Activated naive CD8-positive, alpha-beta T cell treated with anti-CD3 and anti-CD28 coated beads for 36 hours (primary cell): ENCODE data around the gene RHBDF1. TPM values are rescaled to one million over a fixed set of nuclear protein-coding genes. Genes with fewer than 3 reads are reported as not detected.

Source experiments
- DNase-seq: peaks from one replicate; pipeline ENCODE4 v3.0.0; 2021
- H3K27ac Mint-ChIP-seq: one replicate; pipeline ENCODE4 v1.8.0; 2022; ENCODE audit warnings: mild to moderate bottlenecking, moderate library complexity, mixed read lengths
- H3K27me3 Mint-ChIP-seq: one replicate; pipeline ENCODE4 v1.8.0; 2022; ENCODE audit warnings: mild to moderate bottlenecking, mixed read lengths
- H3K36me3 Mint-ChIP-seq: one replicate; pipeline ENCODE4 v1.8.0; 2021; ENCODE audit warnings: mild to moderate bottlenecking, mixed read lengths
- H3K4me1 Mint-ChIP-seq: one replicate; pipeline ENCODE4 v1.8.0; 2021; ENCODE audit warnings: mixed read lengths
- H3K4me3 Mint-ChIP-seq: one replicate; pipeline ENCODE4 v1.8.0; 2022; ENCODE audit warnings: mild to moderate bottlenecking, moderate library complexity, mixed read lengths
- H3K9me3 Mint-ChIP-seq: one replicate; pipeline ENCODE4 v1.8.0; 2022; ENCODE audit warnings: mixed read lengths
- total RNA-seq, 2 experiments: library from RNA; stranded (reverse); gene quantifications; one replicate each; pipeline ENCODE4 v1.2.3, GENCODE V29; 2021

Gene RHBDF1
- total RNA-seq, 2 experiments from 2014 or later, result 0.41 TPM; not detected in 1

DNA sequence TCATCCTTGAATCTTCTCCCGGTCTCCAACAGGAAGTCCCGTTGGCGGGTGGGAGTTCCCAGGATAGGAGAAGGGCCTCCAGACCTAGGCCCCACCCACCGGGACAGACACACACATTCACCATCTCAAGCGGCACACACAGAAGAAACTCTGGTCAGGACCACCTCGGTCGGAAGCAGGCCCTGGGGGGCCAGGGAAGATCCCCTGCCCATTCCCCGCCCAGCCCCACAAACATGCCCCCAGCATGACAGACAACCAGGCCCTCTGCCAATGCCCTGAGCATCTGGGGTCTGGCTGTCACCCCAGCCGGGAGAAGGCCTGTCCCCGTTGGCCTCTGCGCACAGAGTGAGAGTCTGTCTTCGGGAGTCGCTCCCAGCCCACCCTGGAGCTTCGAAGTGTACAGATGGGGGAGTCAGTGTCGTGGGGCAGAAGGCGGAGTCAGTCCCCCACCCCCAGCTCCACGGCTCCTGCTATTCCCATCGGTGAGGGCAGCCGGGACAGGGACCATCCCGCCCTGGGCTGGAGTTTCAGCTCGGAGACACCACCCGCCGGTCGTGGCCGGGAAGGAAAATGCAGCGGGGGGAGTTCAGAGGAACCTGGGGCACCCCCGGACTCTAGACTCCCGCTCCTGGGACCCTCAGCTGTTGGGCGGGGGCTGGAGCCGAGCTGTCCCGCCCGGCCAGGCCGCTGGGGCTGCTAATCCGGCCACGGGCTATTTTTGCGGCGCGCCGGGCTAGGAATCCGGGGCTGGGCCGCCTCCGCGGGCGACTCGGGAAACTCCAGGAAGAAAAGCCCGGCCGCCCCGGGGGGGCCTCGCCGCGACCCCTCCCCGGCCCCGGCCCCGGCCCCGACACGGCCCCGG, 660 bp downstream of the RHBDF1 start:
- no peak overlapping the region for H3K4me3 Mint-ChIP-seq
- H3K4me1 Mint-ChIP-seq, result peaks cover 11% of the 10 kb centered on the region
- no peaks in the 10 kb centered on the region for H3K36me3 Mint-ChIP-seq
- peaks cover 39% of the 10 kb centered on the region for H3K27me3 Mint-ChIP-seq
- H3K27ac Mint-ChIP-seq, result no peak overlapping the region
- no peak for DNase-seq
- H3K9me3 Mint-ChIP-seq, result no peaks in the 10 kb centered on the region

GRCh38 chr16:71210-71539, 1.3 kb downstream of the RHBDF1 start:
- no peak for DNase-seq
- Mint-ChIP-seq H3K4me3 (no peak overlapping the region), H3K36me3 (no peaks in the 10 kb centered on the region), H3K9me3 (no peaks in the 10 kb centered on the region), H3K27ac (no peak overlapping the region), H3K27me3 (peaks cover 39% of the 10 kb centered on the region), H3K4me1 (peaks cover 6% of the 10 kb centered on the region)

DNA sequence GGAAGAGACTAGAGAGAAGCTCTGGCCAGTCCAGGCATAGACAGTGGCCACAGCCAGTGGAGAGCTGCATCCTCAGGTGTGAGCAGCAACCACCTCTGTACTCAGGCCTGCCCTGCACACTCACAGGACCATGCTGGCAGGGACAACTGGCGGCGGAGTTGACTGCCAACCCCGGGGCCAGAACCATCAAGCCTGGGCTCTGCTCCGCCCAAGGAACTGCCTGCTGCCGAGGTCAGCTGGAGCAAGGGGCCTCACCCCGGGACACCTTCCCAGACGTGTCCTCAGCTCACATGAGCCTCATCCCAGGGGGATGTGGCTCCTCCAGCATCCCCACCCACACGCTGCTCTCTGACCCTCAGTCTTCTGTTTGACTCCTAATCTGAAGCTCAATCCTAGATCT, 3.2 kb downstream of the RHBDF1 start:
- Mint-ChIP-seq H3K36me3 (no peaks in the 10 kb centered on the region), H3K4me3 (no peak overlapping the region)

GRCh38 chr16:67884-68789, 4.3 kb downstream of the RHBDF1 start:
- H3K4me3 Mint-ChIP-seq, result no peak overlapping the region

More for the DNA sequence above, 3.2 kb downstream of the RHBDF1 start:
- Mint-ChIP-seq H3K9me3 (no peaks in the 10 kb centered on the region), H3K4me1 (peaks cover 4% of the 10 kb centered on the region), H3K27me3 (peaks cover 31% of the 10 kb centered on the region), H3K27ac (no peak overlapping the region)
- DNase-seq, result no peak

DNA sequence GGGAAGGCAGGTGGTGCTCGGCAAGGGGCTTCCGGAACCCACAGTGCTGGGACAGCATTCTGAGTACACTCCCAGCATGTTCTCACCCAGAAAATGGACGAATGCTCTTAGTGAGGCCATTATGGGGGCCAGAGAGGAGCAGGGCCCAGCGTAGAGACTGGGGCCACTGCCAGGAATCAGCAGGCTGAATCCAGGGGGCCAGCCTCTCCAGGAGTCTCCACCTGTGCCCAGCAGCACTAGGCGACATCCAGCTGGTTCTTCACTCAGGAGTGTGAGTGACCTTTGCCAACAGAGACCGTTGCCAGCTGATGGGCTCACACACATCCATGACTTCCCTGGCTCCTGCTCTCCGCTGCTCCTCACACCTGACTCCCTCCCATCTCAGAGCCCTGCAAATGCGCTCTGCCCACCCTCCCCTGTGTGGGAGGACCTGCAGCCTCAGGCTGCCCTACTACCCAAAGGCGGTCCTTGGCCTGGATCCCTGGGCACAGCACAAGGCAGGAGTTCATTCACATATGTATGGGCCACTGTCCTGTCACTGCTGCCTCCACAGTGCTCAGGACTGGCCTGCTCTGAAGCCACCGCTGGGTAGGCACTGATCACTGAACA, 5.1 kb downstream of the RHBDF1 start:
- H3K36me3 Mint-ChIP-seq, result no peaks in the 10 kb centered on the region
- H3K27ac Mint-ChIP-seq, result no peak overlapping the region
- DNase-seq, result no peak
- peaks cover 15% of the 10 kb centered on the region for H3K27me3 Mint-ChIP-seq
- peaks cover 1% of the 10 kb centered on the region for H3K4me1 Mint-ChIP-seq
- no peaks in the 10 kb centered on the region for H3K9me3 Mint-ChIP-seq
- no peak overlapping the region for H3K4me3 Mint-ChIP-seq

More at GRCh38 chr16:67884-68789, 4.3 kb downstream of the RHBDF1 start:
- no peaks in the 10 kb centered on the region for H3K36me3 Mint-ChIP-seq
- DNase-seq, result no peak
- H3K4me1 Mint-ChIP-seq, result peaks cover 4% of the 10 kb centered on the region
- H3K9me3 Mint-ChIP-seq, result no peaks in the 10 kb centered on the region
- H3K27me3 Mint-ChIP-seq, result peaks cover 21% of the 10 kb centered on the region
- H3K27ac Mint-ChIP-seq, result no peak overlapping the region

- Mint-ChIP-seq H3K27ac (no peak overlapping the region), H3K4me1 (peaks cover 1% of the 10 kb centered on the region), H3K9me3 (no peaks in the 10 kb centered on the region), H3K27me3 (peaks cover 12% of the 10 kb centered on the region), H3K36me3 (no peaks in the 10 kb centered on the region), H3K4me3 (no peak overlapping the region)
- no peak for DNase-seq
Observed at GRCh38 chr16:66309-67182, 5.9 kb downstream of the RHBDF1 start.

DNA sequence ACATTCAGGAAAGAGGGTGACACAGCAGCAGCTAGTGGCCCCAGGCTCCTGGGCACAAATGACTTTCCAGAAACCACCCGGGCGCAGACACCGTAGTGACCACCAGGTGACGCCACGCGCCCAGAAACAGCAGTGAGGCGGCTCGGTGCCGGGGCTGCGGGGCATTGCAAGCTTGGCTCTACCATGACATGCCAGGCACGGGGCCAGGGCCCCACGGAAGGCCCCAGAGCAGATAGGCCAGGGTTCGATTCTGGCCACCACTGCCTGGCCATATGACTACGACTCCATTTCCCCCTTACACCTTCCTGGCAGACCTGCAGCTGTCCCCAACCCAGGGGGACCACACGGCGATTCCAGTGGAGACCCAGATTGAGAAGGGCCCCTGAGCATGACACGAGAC, 6.7 kb downstream of the RHBDF1 start:
- H3K9me3 Mint-ChIP-seq, result no peaks in the 10 kb centered on the region
- H3K27me3 Mint-ChIP-seq, result peaks cover 6% of the 10 kb centered on the region
- H3K27ac Mint-ChIP-seq, result no peak overlapping the region
- DNase-seq, result peak; percentile 86
- peaks cover 1% of the 10 kb centered on the region for H3K4me1 Mint-ChIP-seq
- H3K36me3 Mint-ChIP-seq, result no peaks in the 10 kb centered on the region
- H3K4me3 Mint-ChIP-seq, result no peak overlapping the region

DNA sequence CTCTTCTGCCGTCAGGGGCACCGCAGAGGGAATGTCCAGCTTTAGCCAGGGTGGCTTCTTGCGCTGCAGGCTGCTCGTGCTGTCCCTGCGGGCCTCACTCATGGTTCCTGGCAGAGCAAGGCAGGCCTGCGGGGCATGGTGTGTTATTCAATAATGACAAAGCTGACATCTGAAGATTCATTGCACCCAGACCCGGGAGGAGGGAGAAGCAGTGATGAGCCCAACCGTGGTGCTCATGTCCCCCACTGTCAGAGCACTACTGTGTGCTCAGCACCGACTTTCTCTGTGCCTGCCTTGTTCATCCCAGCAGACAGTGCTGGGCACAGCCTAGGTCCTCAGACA, 7.5 kb downstream of the RHBDF1 start:
- no peaks in the 10 kb centered on the region for H3K36me3 Mint-ChIP-seq
- peaks cover 4% of the 10 kb centered on the region for H3K27me3 Mint-ChIP-seq
- H3K4me3 Mint-ChIP-seq, result no peak overlapping the region
- peaks cover 1% of the 10 kb centered on the region for H3K4me1 Mint-ChIP-seq
- DNase-seq, result no peak
- H3K27ac Mint-ChIP-seq, result no peak overlapping the region
- H3K9me3 Mint-ChIP-seq, result no peaks in the 10 kb centered on the region

GRCh38 chr16:63998-64913, 8.2 kb downstream of the RHBDF1 start:
- H3K27ac Mint-ChIP-seq, result no peak overlapping the region
- peaks cover 1% of the 10 kb centered on the region for H3K4me1 Mint-ChIP-seq
- no peak for DNase-seq
- H3K9me3 Mint-ChIP-seq, result no peaks in the 10 kb centered on the region
- no peak overlapping the region for H3K4me3 Mint-ChIP-seq
- H3K27me3 Mint-ChIP-seq, result peaks cover under 1% of the 10 kb centered on the region
- no peaks in the 10 kb centered on the region for H3K36me3 Mint-ChIP-seq

- no peaks in the 10 kb centered on the region for H3K9me3 Mint-ChIP-seq
- no peak overlapping the region for H3K4me3 Mint-ChIP-seq
- no peaks in the 10 kb centered on the region for H3K27me3 Mint-ChIP-seq
- H3K27ac Mint-ChIP-seq, result no peak overlapping the region
- H3K4me1 Mint-ChIP-seq, result peaks cover 1% of the 10 kb centered on the region
- no peaks in the 10 kb centered on the region for H3K36me3 Mint-ChIP-seq
- DNase-seq, result no peak
Observed at GRCh38 chr16:63466-63865, 9.0 kb downstream of the RHBDF1 start.

DNA sequence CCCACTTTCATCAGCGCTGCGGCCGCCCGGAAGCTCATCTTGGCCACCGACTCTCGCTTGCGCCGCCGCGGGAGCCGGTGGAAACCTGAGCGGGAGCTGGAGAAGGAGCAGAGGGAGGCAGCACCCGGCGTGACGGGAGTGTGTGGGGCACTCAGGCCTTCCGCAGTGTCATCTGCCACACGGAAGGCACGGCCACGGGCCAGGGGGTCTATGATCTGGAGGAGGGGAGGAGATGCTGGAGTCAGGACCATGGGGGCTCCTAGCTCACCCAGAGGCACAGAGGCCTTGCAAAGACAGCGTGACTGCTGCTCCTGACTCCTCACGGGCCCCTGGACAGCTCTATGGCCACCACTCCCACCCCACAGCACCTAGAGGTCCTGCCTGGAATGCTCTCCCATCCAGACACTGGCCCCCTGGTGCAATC, 9.5 kb downstream of the RHBDF1 start:
- peaks cover 1% of the 10 kb centered on the region for H3K4me1 Mint-ChIP-seq
- peaks cover under 1% of the 10 kb centered on the region for H3K36me3 Mint-ChIP-seq
- no peaks in the 10 kb centered on the region for H3K9me3 Mint-ChIP-seq
- no peak for DNase-seq
- H3K4me3 Mint-ChIP-seq, result no peak overlapping the region
- no peaks in the 10 kb centered on the region for H3K27me3 Mint-ChIP-seq
- no peak overlapping the region for H3K27ac Mint-ChIP-seq

DNA sequence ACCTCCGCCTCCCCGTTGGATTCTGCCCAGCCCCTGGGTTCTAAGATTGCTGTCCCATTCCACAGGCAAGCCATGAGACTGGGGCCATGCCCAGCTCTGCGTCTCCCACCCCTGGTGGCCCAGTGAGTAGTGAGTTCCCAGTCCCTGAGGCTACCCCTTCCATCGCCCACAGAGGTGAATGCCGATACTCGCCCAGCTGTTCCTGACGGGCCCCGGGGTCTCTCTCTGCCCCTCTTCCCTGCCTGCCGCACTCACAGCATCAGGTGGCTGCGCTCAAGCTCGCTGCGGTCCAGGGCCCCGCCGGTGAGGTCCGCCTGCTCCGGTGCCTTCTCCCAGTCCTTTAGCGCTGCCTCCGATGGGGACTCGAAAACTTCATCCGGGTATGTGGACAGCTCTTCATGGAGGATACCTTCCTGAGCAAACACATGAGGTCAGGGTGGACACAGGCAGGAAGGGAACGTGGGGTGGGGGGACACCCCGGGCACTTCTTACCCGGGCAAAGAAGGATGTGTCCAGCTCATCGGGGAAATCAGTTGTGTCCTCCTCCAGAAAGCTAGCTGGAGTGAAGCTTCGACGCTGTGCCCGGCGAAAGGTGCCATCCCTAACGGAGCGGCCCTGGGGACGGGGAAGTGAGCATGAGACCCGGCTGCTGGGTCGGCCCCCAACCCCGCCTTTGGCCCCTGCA, 10.0 kb downstream of the RHBDF1 start:
- Mint-ChIP-seq H3K36me3 (peaks cover 4% of the 10 kb centered on the region), H3K27me3 (no peaks in the 10 kb centered on the region), H3K9me3 (no peaks in the 10 kb centered on the region), H3K4me1 (peaks cover 1% of the 10 kb centered on the region), H3K4me3 (no peak overlapping the region), H3K27ac (no peak overlapping the region)
- no peak for DNase-seq

GRCh38 chr16:61879-62281, 10.6 kb downstream of the RHBDF1 start:
- Mint-ChIP-seq H3K9me3 (no peaks in the 10 kb centered on the region), H3K4me3 (no peak overlapping the region), H3K36me3 (peaks cover 5% of the 10 kb centered on the region), H3K27ac (no peak overlapping the region), H3K27me3 (no peaks in the 10 kb centered on the region), H3K4me1 (peaks cover 1% of the 10 kb centered on the region)
- DNase-seq, result no peak
